HUDEP-2 (cell line): ENCODE results near the gene NKX2-3.

Experiments used
- DNase-seq, 76 experiments: peaks; one replicate each; lab custom pipeline; 2025; ENCODE audit not compliant: unreplicated experiment in 76 of 76; lab: John Stamatoyannopoulos, UW

NKX2-3 gene

GRCh38 chr10:99537989-99538917, 5.5 kb downstream of the NKX2-3 start:
- no peak for DNase-seq

- DNase-seq = no peak
These were observed 6.4 kb downstream of the NKX2-3 start for GRCh38 chr10:99539120-99539519.

- no peak for DNase-seq
These were observed 7.1 kb downstream of the NKX2-3 start for GRCh38 chr10:99539820-99540219.

- DNase-seq = no peak
These were observed 7.5 kb downstream of the NKX2-3 start for GRCh38 chr10:99540306-99540656.

- DNase-seq = no peak
These were observed 8.2 kb downstream of the NKX2-3 start for GRCh38 chr10:99540657-99541531.

- DNase-seq = no peak
These were observed 11.6 kb downstream of the NKX2-3 start for GRCh38 chr10:99544322-99544721.

GRCh38 chr10:99548041-99548530, 15.3 kb downstream of the NKX2-3 start:
- DNase-seq = peak in 23 of 76 experiments; percentile 2 to 45 (median 14)

GRCh38 chr10:99551158-99551557, 18.4 kb downstream of the NKX2-3 start:
- peak in 2 of 76 experiments; percentile 3 to 4 for DNase-seq

- no peak for DNase-seq
These were observed 18.9 kb downstream of the NKX2-3 start for GRCh38 chr10:99551616-99552015.

GRCh38 chr10:99555371-99555770, 22.6 kb downstream of the NKX2-3 start:
- no peak for DNase-seq

GRCh38 chr10:99555825-99556523, 23.2 kb downstream of the NKX2-3 start:
- DNase-seq = no peak

- no peak for DNase-seq
These were observed 24.3 kb downstream of the NKX2-3 start for GRCh38 chr10:99557044-99557443.

- no peak for DNase-seq
These were observed 26.0 kb downstream of the NKX2-3 start for GRCh38 chr10:99558708-99559107.

GRCh38 chr10:99560277-99561126, 27.8 kb downstream of the NKX2-3 start:
- DNase-seq = peak in 27 of 76 experiments; percentile 3 to 47 (median 25)

- no peak for DNase-seq
These were observed 29.9 kb downstream of the NKX2-3 start for GRCh38 chr10:99562631-99563030.

GRCh38 chr10:99564361-99564760, 31.6 kb downstream of the NKX2-3 start:
- no peak for DNase-seq

- no peak for DNase-seq
These were observed 32.4 kb downstream of the NKX2-3 start for GRCh38 chr10:99565166-99565565.

GRCh38 chr10:99569253-99569939, 36.7 kb downstream of the NKX2-3 start:
- no peak for DNase-seq

GRCh38 chr10:99569961-99570360, 37.2 kb downstream of the NKX2-3 start:
- DNase-seq = no peak
